A549 (cell line): Measurements from ENCODE around the gene NANOS2. TPM values are rescaled to one million over a fixed set of nuclear protein-coding genes. Genes with fewer than 3 reads are reported as not detected.

ENCODE experiments used
- ATAC-seq, 2 experiments: fragments of 200-7000 bp in 1 of 2; fragments of >200 bp in 1 of 2; cut with Nextera tagmentation in 1 of 2; cut with Tn5 transposase in 1 of 2; 3 replicates each; pipeline versions ENCODE4 v1.8.0 to v1.9.1; 2018 to 2020; ENCODE audit warnings: mild to moderate bottlenecking in 1 of 2, moderate library complexity in 1 of 2
- CTCF ChIA-PET: fragments of 300-600 bp; sonication (Branson Sonifier 250); formaldehyde crosslinking; extraction: SDS; loops from one replicate; lab custom pipeline; 2021; ENCODE audit warnings: antibody characterized with exemption, inconsistent platforms; lab: Yijun Ruan, JAX
- POLR2A ChIA-PET: fragments of 350-600 bp; formaldehyde crosslinking; extraction: SDS; loops from one replicate; lab custom pipeline; 2021; ENCODE audit warnings: antibody characterized with exemption, inconsistent platforms; lab: Yijun Ruan, JAX
- DNase-seq, 2 experiments: peaks; one replicate each; pipeline versions ENCODE4 v3.0.0 to v3.0.0-alpha.2; 2011 to 2016; ENCODE audit warnings: low read depth in 1 of 2, low spot score in 1 of 2
- FAIRE-seq: peaks from 2 replicates; lab custom pipeline; 2011; peaks lifted over from hg19 to GRCh38; lab: Jason Lieb, UNC
- H3K27ac ChIP-seq, 2 experiments: fragments of >200 bp; sonication (Bioruptor Twin); formaldehyde crosslinking; 3 replicates each; pipeline ENCODE4 v1.5.1; 2016 to 2017
- H3K4me1 ChIP-seq: fragments of >200 bp; sonication (Bioruptor Twin); formaldehyde crosslinking; 3 replicates; pipeline ENCODE4 v1.6.1; 2016
- H3K4me2 ChIP-seq: fragments of >200 bp; sonication (Bioruptor Twin); formaldehyde crosslinking; 3 replicates; pipeline ENCODE4 v1.6.1; 2016
- H3K4me3 ChIP-seq: fragments of >200 bp; sonication (Bioruptor Twin); formaldehyde crosslinking; 3 replicates; pipeline ENCODE4 v1.5.1; 2016
- H3K9me3 ChIP-seq: fragments of >200 bp; sonication (Bioruptor Twin); formaldehyde crosslinking; 3 replicates; pipeline ENCODE4 v1.6.1; 2016
- ATOH8 ChIP-seq: fragments of 250-450 bp; sonication (Bioruptor Pico); IDR thresholded peaks from 2 replicates; pipeline ENCODE4 v1.5.0; 2020; ENCODE audit warnings: low read depth, mild to moderate bottlenecking, moderate library complexity
- CBX2 ChIP-seq: fragments of 200-600 bp; sonication (generic); IDR thresholded peaks from 2 replicates; pipeline ENCODE4 v1.6.1; 2016; ENCODE audit warnings: low read depth, mild to moderate bottlenecking, borderline replicate concordance
- CEBPB ChIP-seq, 2 experiments: fragments of >200 bp in 1 of 2; sonication (Bioruptor Twin) in 1 of 2; formaldehyde crosslinking in 1 of 2; IDR thresholded peaks; 2 replicates each; pipeline ENCODE4 v1.6.1; 2012 to 2016
- CTCF ChIP-seq: fragments of >200 bp; sonication (Bioruptor Twin); formaldehyde crosslinking; IDR thresholded peaks from 3 replicates; pipeline ENCODE4 v1.5.1; 2016
- EHF ChIP-seq: fragments of 250-450 bp; sonication (Bioruptor Pico); IDR thresholded peaks from 2 replicates; pipeline ENCODE4 v1.5.0; 2020; ENCODE audit warnings: mild to moderate bottlenecking
- HEYL ChIP-seq: fragments of 250-450 bp; sonication (Bioruptor Pico); IDR thresholded peaks from 2 replicates; pipeline ENCODE4 v1.8.0; 2021; ENCODE audit warnings: mild to moderate bottlenecking, moderate library complexity
- HOXB13 ChIP-seq: fragments of 250-450 bp; sonication (Bioruptor Pico); IDR thresholded peaks from 2 replicates; pipeline ENCODE4 v1.5.0; 2020; ENCODE audit warnings: low read depth, mild to moderate bottlenecking, moderate library complexity
- HOXB5 ChIP-seq: fragments of 250-450 bp; sonication (Bioruptor Pico); IDR thresholded peaks from 2 replicates; pipeline ENCODE4 v1.5.0; 2020; ENCODE audit warnings: mild to moderate bottlenecking, moderate library complexity
- JUN ChIP-seq, 2 experiments: fragments of >200 bp; sonication (Bioruptor Twin); formaldehyde crosslinking; IDR thresholded peaks; 2 replicates in 1 of 2; 3 replicates in 1 of 2; pipeline ENCODE4 v1.6.1; 2016 to 2017
- KDM5A ChIP-seq: fragments of 200-600 bp; sonication (generic); IDR thresholded peaks from 2 replicates; pipeline ENCODE4 v1.6.1; 2016; ENCODE audit warnings: antibody characterized with exemption, mild to moderate bottlenecking
- MAFK ChIP-seq: fragments of 450-650 bp; IDR thresholded peaks from 2 replicates; pipeline ENCODE4 v1.6.1; 2014; ENCODE audit not compliant: partially characterized antibody
- MYC ChIP-seq: IDR thresholded peaks from 2 replicates; pipeline ENCODE4 v1.6.1; 2012; ENCODE audit warnings: mild to moderate bottlenecking, inconsistent platforms, low read length, improper control_type of control experiment, borderline replicate concordance
- NFE2L2 ChIP-seq: fragments of 150-350 bp; conservative IDR thresholded peaks from 2 replicates; pipeline ENCODE4 v1.6.1; 2014; ENCODE audit warnings: low read length
- NPAS2 ChIP-seq: fragments of 250-450 bp; sonication (Bioruptor Pico); IDR thresholded peaks from 2 replicates; pipeline ENCODE4 v1.8.0; 2022; ENCODE audit warnings: mild to moderate bottlenecking, moderate library complexity, borderline replicate concordance
- PBX3 ChIP-seq: IDR thresholded peaks from 2 replicates; pipeline ENCODE4 v1.6.1; 2012
- POLR2AphosphoS2 ChIP-seq: conservative IDR thresholded peaks from 2 replicates; pipeline ENCODE4 v1.6.1; 2012; ENCODE audit warnings: low read length, improper control_type of control experiment, inconsistent platforms
- RFX5 ChIP-seq: fragments of 450-650 bp; IDR thresholded peaks from 2 replicates; pipeline ENCODE4 v1.7.1; 2014; ENCODE audit warnings: antibody characterized with exemption, mild to moderate bottlenecking, moderate library complexity
- SMC3 ChIP-seq: fragments of >200 bp; sonication (Bioruptor Twin); formaldehyde crosslinking; IDR thresholded peaks from 3 replicates; pipeline ENCODE4 v1.6.1; 2018; ENCODE audit warnings: inconsistent platforms
- TP53 ChIP-seq: fragments of 250-450 bp; sonication (Bioruptor Pico); IDR thresholded peaks from 2 replicates; pipeline ENCODE4 v1.5.0; 2021; ENCODE audit warnings: mild to moderate bottlenecking, moderate library complexity
- USF2 ChIP-seq: fragments of 450-650 bp; IDR thresholded peaks from 2 replicates; pipeline ENCODE4 v1.6.1; 2014; ENCODE audit warnings: antibody characterized with exemption
- ZC3H11A ChIP-seq: fragments of 450-650 bp; IDR thresholded peaks from 2 replicates; pipeline ENCODE4 v1.6.1; 2014; ENCODE audit warnings: antibody characterized with exemption, mild to moderate bottlenecking
- ZNF302 ChIP-seq: fragments of 250-450 bp; sonication (Bioruptor Pico); IDR thresholded peaks from 2 replicates; pipeline ENCODE4 v1.9.0; 2021; ENCODE audit warnings: inconsistent platforms, mild to moderate bottlenecking, moderate library complexity
- ZSCAN20 ChIP-seq: fragments of 250-450 bp; sonication (Bioruptor Pico); IDR thresholded peaks from 2 replicates; pipeline ENCODE4 v1.8.0; 2022; ENCODE audit warnings: mild to moderate bottlenecking, moderate library complexity
- WGBS: methylation state at CpG from one replicate; pipeline ENCODE4 v1.1.6; 2017; ENCODE audit errors: missing lambda C conversion rate; 5-methylcytosine and 5-hydroxymethylcytosine counted together
- polyA plus RNA-seq, 4 experiments: library from polyadenylated mRNA; depleted of rRNA in 3 of 4; stranded (reverse); fragments of >200 nt; fragmentation: RNase III in 1 of 4; extraction: RNeasy Plus Mini Kit Qiagen cat#74134 plus additional on column Dnase treatment in 1 of 4; gene quantifications; 2 replicates in 3 of 4; 3 replicates in 1 of 4; pipeline ENCODE4 v1.2.3, GENCODE V29; 2011 to 2017
- TF ChIP-seq, protein P1 (sequence below): fragments of 250-450 bp; sonication (Bioruptor Pico); IDR thresholded peaks from 2 replicates; pipeline ENCODE4 v1.5.0; 2021; ENCODE audit warnings: mild to moderate bottlenecking, moderate library complexity, borderline replicate concordance
- TF ChIP-seq, protein P2 (sequence below): fragments of 150-350 bp; IDR thresholded peaks from 2 replicates; pipeline ENCODE4 v1.6.1; 2014; ENCODE audit warnings: low read depth, mild to moderate bottlenecking, low read length

NANOS2 gene
- polyA plus RNA-seq, 2 of the 4 experiments (the other 2 are of a cell fraction): not detected

GRCh38 chr19:45895519-45895972 lies 19.0 kb downstream of the NANOS2 start:
- FAIRE-seq (no peak), DNase-seq (no peak), ATAC-seq (no peak)
- TF ChIP-seq ZSCAN20 (CRISPR knock-in tag) (no peak), TP53 (CRISPR knock-in tag) (no peak), CBX2 (no peak), MYC (no peak), ATOH8 (CRISPR knock-in tag) (no peak), KDM5A (no peak), NPAS2 (no peak), HOXB5 (CRISPR knock-in tag) (no peak), MAFK (no peak), NFE2L2 (no peak), ZNF302 (CRISPR knock-in tag) (no peak), ZC3H11A (no peak), JUN (IDR thresholded peaks at IDR 0.05) (no peak), HEYL (CRISPR knock-in tag) (no peak), USF2 (no peak), HOXB13 (no peak), PBX3 (no peak)
- TF ChIP-seq, protein P1, sequence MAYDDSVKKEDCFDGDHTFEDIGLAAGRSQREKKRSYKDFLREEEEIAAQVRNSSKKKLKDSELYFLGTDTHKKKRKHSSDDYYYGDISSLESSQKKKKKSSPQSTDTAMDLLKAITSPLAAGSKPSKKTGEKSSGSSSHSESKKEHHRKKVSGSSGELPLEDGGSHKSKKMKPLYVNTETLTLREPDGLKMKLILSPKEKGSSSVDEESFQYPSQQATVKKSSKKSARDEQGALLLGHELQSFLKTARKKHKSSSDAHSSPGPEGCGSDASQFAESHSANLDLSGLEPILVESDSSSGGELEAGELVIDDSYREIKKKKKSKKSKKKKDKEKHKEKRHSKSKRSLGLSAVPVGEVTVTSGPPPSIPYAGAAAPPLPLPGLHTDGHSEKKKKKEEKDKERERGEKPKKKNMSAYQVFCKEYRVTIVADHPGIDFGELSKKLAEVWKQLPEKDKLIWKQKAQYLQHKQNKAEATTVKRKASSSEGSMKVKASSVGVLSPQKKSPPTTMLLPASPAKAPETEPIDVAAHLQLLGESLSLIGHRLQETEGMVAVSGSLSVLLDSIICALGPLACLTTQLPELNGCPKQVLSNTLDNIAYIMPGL (CRISPR knock-in tag): no peak
- TF ChIP-seq, protein P2, sequence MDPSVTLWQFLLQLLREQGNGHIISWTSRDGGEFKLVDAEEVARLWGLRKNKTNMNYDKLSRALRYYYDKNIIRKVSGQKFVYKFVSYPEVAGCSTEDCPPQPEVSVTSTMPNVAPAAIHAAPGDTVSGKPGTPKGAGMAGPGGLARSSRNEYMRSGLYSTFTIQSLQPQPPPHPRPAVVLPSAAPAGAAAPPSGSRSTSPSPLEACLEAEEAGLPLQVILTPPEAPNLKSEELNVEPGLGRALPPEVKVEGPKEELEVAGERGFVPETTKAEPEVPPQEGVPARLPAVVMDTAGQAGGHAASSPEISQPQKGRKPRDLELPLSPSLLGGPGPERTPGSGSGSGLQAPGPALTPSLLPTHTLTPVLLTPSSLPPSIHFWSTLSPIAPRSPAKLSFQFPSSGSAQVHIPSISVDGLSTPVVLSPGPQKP: no peak
- CTCF ChIA-PET: interaction anchor here (0.9 to 5.1 kb wide), 7 partner anchors 13 to 183 kb away, joined by 3 to 32 read pairs (median 4); partner anchors contain the start of gene FOXA3
- WGBS: 86% methylated on average over 9 of the region's 9 CpGs
- H3K4me2 ChIP-seq: no peak overlapping the region
- 0 out of 3 replicates have a peak, but pooled peaks cover under 1% of the 10 kb centered on the region for H3K4me1 ChIP-seq
- POLR2A ChIA-PET: interaction anchor here (1.6 kb wide), 1 partner anchor 32 kb away, joined by 4 read pairs; no protein-coding TSS in a partner anchor
- H3K9me3 ChIP-seq: no peaks in the 10 kb centered on the region
- no peak overlapping the region for H3K27ac ChIP-seq
- H3K4me3 ChIP-seq: no peak overlapping the region

DNA sequence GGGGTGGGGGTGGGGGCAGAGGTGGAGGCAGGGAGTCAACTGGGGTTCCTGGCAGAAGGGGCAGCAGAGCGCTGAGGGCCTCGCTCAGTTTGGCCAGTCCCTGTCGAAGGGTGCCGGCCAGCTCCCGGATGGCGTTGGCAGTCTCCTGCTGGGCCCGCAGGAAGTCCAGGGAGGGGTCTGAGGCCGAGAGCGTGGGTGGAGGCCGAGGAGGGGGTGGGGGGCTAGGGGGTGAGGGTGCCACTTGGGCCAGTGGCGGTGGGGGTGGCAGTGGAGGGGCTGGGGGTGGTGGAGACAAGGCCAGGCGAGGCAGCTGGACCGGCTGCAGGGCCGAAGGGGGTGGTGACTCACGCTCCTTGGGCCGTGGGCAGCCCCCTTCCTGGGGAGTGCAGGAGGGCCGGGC lies 23.7 kb downstream of the NANOS2 start:
- ChIA-PET CTCF (interaction anchor here (12.8 kb wide), 1 partner anchor 23 kb away, joined by 315 read pairs; the partner anchor contains the start of genes FOXA3 and SYMPK), POLR2A (interaction anchor here (1.2 kb wide), 1 partner anchor 12 kb away, joined by 5 read pairs; the partner anchor contains the start of gene MYPOP)
- ATAC-seq (no peak), FAIRE-seq (no peak), DNase-seq (no peak)
- TF ChIP-seq EHF (CRISPR knock-in tag) (no peak), RFX5 (no peak), CTCF (no peak), PBX3 (no peak), HOXB13 (no peak), ZC3H11A (no peak), NFE2L2 (no peak), KDM5A (no peak), CBX2 (no peak), CEBPB (IDR thresholded peaks at IDR 0.05) (no peak), POLR2AphosphoS2 (no peak), SMC3 (no peak)
- Histone ChIP-seq H3K4me3 (no peak overlapping the region), H3K4me2 (no peak overlapping the region), H3K4me1 (peaks cover 6% of the 10 kb centered on the region; the same call in 2 of the 3 replicates), H3K9me3 (no peaks in the 10 kb centered on the region), H3K27ac (no peak overlapping the region)
- WGBS: 86% methylated on average over 10 of the region's 17 CpGs
